Activated CD4-positive, alpha-beta T cell treated with anti-CD3 and anti-CD28 coated beads, Interleukin-2, amount 10 ng/mL, durations not matched to agents 7 days and 5 days (primary cell): Measurements from ENCODE around the gene NPAT. TPM values are rescaled to one million over a fixed set of nuclear protein-coding genes. Genes with fewer than 3 reads are reported as not detected.
A peak's percentile ranks its signal among the peaks of the same experiment; 100 is the strongest.

Experiments used
- CTCF ChIA-PET: fragments of 350-600 bp; sonication (Branson Sonifier 250); formaldehyde crosslinking; loops from one replicate; lab custom pipeline; 2021; ENCODE audit warnings: antibody characterized with exemption; lab: Charles Lee
- POLR2A ChIA-PET: fragments of 350-600 bp; sonication (Branson Sonifier 250); formaldehyde crosslinking; loops from one replicate; lab custom pipeline; 2021; ENCODE audit warnings: antibody characterized with exemption; lab: Charles Lee
- DNase-seq: peaks from one replicate; pipeline ENCODE4 v3.0.0-alpha.2; 2020
- H3K27ac Mint-ChIP-seq: one replicate; pipeline ENCODE4 v1.8.0; 2021; ENCODE audit warnings: mild to moderate bottlenecking, moderate library complexity, mixed read lengths
- H3K27me3 Mint-ChIP-seq: one replicate; pipeline ENCODE4 v1.8.0; 2021; ENCODE audit warnings: mixed read lengths
- H3K36me3 Mint-ChIP-seq: one replicate; pipeline ENCODE4 v1.8.0; 2021; ENCODE audit warnings: low read depth, mixed read lengths
- H3K4me1 Mint-ChIP-seq: one replicate; pipeline ENCODE4 v1.8.0; 2021; ENCODE audit warnings: mixed read lengths
- H3K4me3 Mint-ChIP-seq: one replicate; pipeline ENCODE4 v1.8.0; 2021; ENCODE audit warnings: mild to moderate bottlenecking, moderate library complexity, mixed read lengths
- H3K9me3 Mint-ChIP-seq: one replicate; pipeline ENCODE4 v1.8.0; 2021; ENCODE audit warnings: mixed read lengths
- total RNA-seq, 2 experiments: library from RNA; stranded (reverse); gene quantifications; one replicate each; pipeline ENCODE4 v1.2.3, GENCODE V29; 2021

NPAT gene
- total RNA-seq, 2 experiments from 2014 or later, result 49.8 to 74.6 TPM

- H3K36me3 Mint-ChIP-seq, result peaks cover 67% of the 10 kb centered on the region
- peaks cover 53% of the 10 kb centered on the region for H3K4me1 Mint-ChIP-seq
- peak overlapping the region; percentile 60 for H3K4me3 Mint-ChIP-seq
- no peaks in the 10 kb centered on the region for H3K9me3 Mint-ChIP-seq
- no peaks in the 10 kb centered on the region for H3K27me3 Mint-ChIP-seq
- ChIA-PET CTCF (no interaction called here), POLR2A (no interaction called here)
- H3K27ac Mint-ChIP-seq, result peak overlapping the region; percentile 82
- no peak for DNase-seq
Measured at GRCh38 chr11:108228251-108228650, 5.8 kb upstream of the NPAT start.

- H3K36me3 Mint-ChIP-seq, result peaks cover 51% of the 10 kb centered on the region
- ChIA-PET POLR2A (no interaction called here), CTCF (interaction anchor here (1.0 to 1.2 kb wide), 2 partner anchors 11 to 15 kb away, joined by 5 to 8 read pairs; no protein-coding TSS in a partner anchor)
- H3K27ac Mint-ChIP-seq, result no peak overlapping the region
- H3K27me3 Mint-ChIP-seq, result no peaks in the 10 kb centered on the region
- no peak overlapping the region for H3K4me3 Mint-ChIP-seq
- no peaks in the 10 kb centered on the region for H3K9me3 Mint-ChIP-seq
- DNase-seq, result peak; percentile 33
- H3K4me1 Mint-ChIP-seq, result peaks cover 40% of the 10 kb centered on the region
Measured at GRCh38 chr11:108226036-108226435, 3.6 kb upstream of the NPAT start.

GRCh38 chr11:108224911-108225786 is 2.7 kb upstream of the NPAT start:
- CTCF ChIA-PET, result interaction anchor here (3.7 kb wide), 1 partner anchor 12 kb away, joined by 21 read pairs; no protein-coding TSS in a partner anchor
- H3K36me3 Mint-ChIP-seq, result peaks cover 51% of the 10 kb centered on the region
- DNase-seq, result peak; percentile 60

GRCh38 chr11:108224366-108224765 is 1.9 kb upstream of the NPAT start:
- H3K36me3 Mint-ChIP-seq, result peaks cover 50% of the 10 kb centered on the region
- DNase-seq, result no peak
- no peak overlapping the region for H3K27ac Mint-ChIP-seq
- H3K9me3 Mint-ChIP-seq, result no peaks in the 10 kb centered on the region
- no peaks in the 10 kb centered on the region for H3K27me3 Mint-ChIP-seq
- ChIA-PET POLR2A (interaction anchor here (0.6 to 1.1 kb wide), 3 partner anchors 12 to 243 kb away, joined by 3 to 7 read pairs (median 4); no protein-coding TSS in a partner anchor), CTCF (interaction anchor here (3.7 kb wide), 1 partner anchor 12 kb away, joined by 21 read pairs; no protein-coding TSS in a partner anchor)
- peaks cover 38% of the 10 kb centered on the region for H3K4me1 Mint-ChIP-seq
- no peak overlapping the region for H3K4me3 Mint-ChIP-seq

More at GRCh38 chr11:108224911-108225786, 2.7 kb upstream of the NPAT start:
- Mint-ChIP-seq H3K27me3 (no peaks in the 10 kb centered on the region), H3K9me3 (no peaks in the 10 kb centered on the region), H3K4me3 (no peak overlapping the region), H3K4me1 (peaks cover 39% of the 10 kb centered on the region), H3K27ac (no peak overlapping the region)
- POLR2A ChIA-PET, result no interaction called here

GRCh38 chr11:108223348-108224149 is 1.1 kb upstream of the NPAT start:
- Mint-ChIP-seq H3K36me3 (peaks cover 49% of the 10 kb centered on the region), H3K9me3 (no peaks in the 10 kb centered on the region), H3K27ac (no peak overlapping the region), H3K27me3 (no peaks in the 10 kb centered on the region), H3K4me1 (peaks cover 38% of the 10 kb centered on the region), H3K4me3 (no peak overlapping the region)
- ChIA-PET CTCF (interaction anchor here (0.6 to 3.7 kb wide), 10 partner anchors 8 to 424 kb away, joined by 3 to 21 read pairs (median 4); partner anchors contain the start of gene C11orf65), POLR2A (interaction anchor here (0.6 to 1.1 kb wide), 3 partner anchors 12 to 243 kb away, joined by 3 to 7 read pairs (median 4); no protein-coding TSS in a partner anchor)
- peak; percentile 43 for DNase-seq

GRCh38 chr11:108221911-108222573 is 396 bp downstream of the NPAT start:
- H3K4me1 Mint-ChIP-seq, result peaks cover 39% of the 10 kb centered on the region
- peaks cover 47% of the 10 kb centered on the region for H3K36me3 Mint-ChIP-seq
- POLR2A ChIA-PET, result interaction anchor here (0.7 to 1.0 kb wide), 2 partner anchors 15 to 269 kb away, joined by 3 read pairs; no protein-coding TSS in a partner anchor
- no peak overlapping the region for H3K27ac Mint-ChIP-seq
- no peak for DNase-seq
- no peaks in the 10 kb centered on the region for H3K27me3 Mint-ChIP-seq
- CTCF ChIA-PET, result interaction anchor here (0.7 to 3.7 kb wide), 8 partner anchors 9 to 425 kb away, joined by 3 to 21 read pairs (median 4); no protein-coding TSS in a partner anchor
- H3K9me3 Mint-ChIP-seq, result no peaks in the 10 kb centered on the region
- no peak overlapping the region for H3K4me3 Mint-ChIP-seq

- no peaks in the 10 kb centered on the region for H3K9me3 Mint-ChIP-seq
- H3K4me3 Mint-ChIP-seq, result no peak overlapping the region
- no peaks in the 10 kb centered on the region for H3K27me3 Mint-ChIP-seq
- DNase-seq, result peak; percentile 6
- CTCF ChIA-PET, result interaction anchor here (1.2 to 2.1 kb wide), 2 partner anchors 8 to 426 kb away, joined by 5 read pairs; no protein-coding TSS in a partner anchor
- POLR2A ChIA-PET, result interaction anchor here (0.7 to 1.0 kb wide), 2 partner anchors 16 to 626 kb away, joined by 3 to 4 read pairs; no protein-coding TSS in a partner anchor
- H3K4me1 Mint-ChIP-seq, result peaks cover 40% of the 10 kb centered on the region
- H3K36me3 Mint-ChIP-seq, result peaks cover 46% of the 10 kb centered on the region
- no peak overlapping the region for H3K27ac Mint-ChIP-seq
Measured at GRCh38 chr11:108221371-108221770, 1.1 kb downstream of the NPAT start.

- CTCF ChIA-PET, result no interaction called here
- H3K4me3 Mint-ChIP-seq, result no peak overlapping the region
- no peaks in the 10 kb centered on the region for H3K27me3 Mint-ChIP-seq
- peaks cover 46% of the 10 kb centered on the region for H3K36me3 Mint-ChIP-seq
- H3K9me3 Mint-ChIP-seq, result no peaks in the 10 kb centered on the region
- POLR2A ChIA-PET, result interaction anchor here (0.7 kb wide), 1 partner anchor 626 kb away, joined by 4 read pairs; no protein-coding TSS in a partner anchor
- H3K27ac Mint-ChIP-seq, result no peak overlapping the region
- peak; percentile 11 for DNase-seq
- peaks cover 42% of the 10 kb centered on the region for H3K4me1 Mint-ChIP-seq
Measured at GRCh38 chr11:108220721-108221336, 1.6 kb downstream of the NPAT start.

- ChIA-PET POLR2A (no interaction called here), CTCF (interaction anchor here (1.1 kb wide), 1 partner anchor 14 kb away, joined by 3 read pairs; no protein-coding TSS in a partner anchor)
- Mint-ChIP-seq H3K27ac (peak overlapping the region; percentile 43), H3K4me1 (peaks cover 52% of the 10 kb centered on the region), H3K27me3 (no peaks in the 10 kb centered on the region), H3K4me3 (no peak overlapping the region), H3K36me3 (peaks cover 58% of the 10 kb centered on the region), H3K9me3 (no peaks in the 10 kb centered on the region)
- DNase-seq, result peak; percentile 15
Measured at GRCh38 chr11:108218912-108219783, 3.3 kb downstream of the NPAT start.

GRCh38 chr11:108218455-108218854 is 4.0 kb downstream of the NPAT start:
- Mint-ChIP-seq H3K4me1 (peaks cover 58% of the 10 kb centered on the region), H3K36me3 (peaks cover 65% of the 10 kb centered on the region), H3K27me3 (no peaks in the 10 kb centered on the region), H3K9me3 (no peaks in the 10 kb centered on the region), H3K27ac (no peak overlapping the region), H3K4me3 (no peak overlapping the region)
- POLR2A ChIA-PET, result no interaction called here
- CTCF ChIA-PET, result interaction anchor here (1.1 kb wide), 1 partner anchor 15 kb away, joined by 3 read pairs; no protein-coding TSS in a partner anchor
- no peak for DNase-seq

- ChIA-PET CTCF (interaction anchor here (1.5 kb wide), 1 partner anchor 15 kb away, joined by 3 read pairs; no protein-coding TSS in a partner anchor), POLR2A (no interaction called here)
- peaks cover 61% of the 10 kb centered on the region for H3K4me1 Mint-ChIP-seq
- H3K9me3 Mint-ChIP-seq, result no peaks in the 10 kb centered on the region
- peaks cover 75% of the 10 kb centered on the region for H3K36me3 Mint-ChIP-seq
- H3K27ac Mint-ChIP-seq, result no peak overlapping the region
- no peaks in the 10 kb centered on the region for H3K27me3 Mint-ChIP-seq
- H3K4me3 Mint-ChIP-seq, result no peak overlapping the region
- peak; percentile 7 for DNase-seq
Measured at GRCh38 chr11:108216988-108217387, 5.5 kb downstream of the NPAT start.
